K562 (cell line): ENCODE data around the gene SPIN1. TPM values are rescaled to one million over a fixed set of nuclear protein-coding genes. Genes with fewer than 3 reads are reported as not detected.

Experiments used
- ATAC-seq: fragments of 200-7000 bp; cut with Tn5 transposase; 3 replicates; pipeline ENCODE4 v1.9.1; 2020; ENCODE audit warnings: moderate library complexity
- BruUV-seq: library from RNA; stranded (reverse); fragments of 400-500 nt; replicated peaks from 2 replicates; lab custom pipeline; 2021; lab: Mats Ljungman, UMichigan
- CTCF ChIA-PET: fragments of 300-600 bp; formaldehyde crosslinking; extraction: SDS; loops from one replicate; lab custom pipeline; 2021; ENCODE audit warnings: low intra/inter-chr PET ratio; lab: Yijun Ruan, JAX
- POLR2A ChIA-PET: fragments of 300-600, 350-650 bp; sonication (Branson Sonifier 250); formaldehyde crosslinking; extraction: SDS; loops from one replicate; lab custom pipeline; 2021; ENCODE audit warnings: antibody characterized with exemption, inconsistent platforms; lab: Yijun Ruan, JAX
- DNase-seq, 4 experiments: peaks; one replicate each; pipeline versions ENCODE4 v3.0.0 to v3.0.0-alpha.2; 2011 to 2018; ENCODE audit warnings: low spot score in 3 of 4, mixed read lengths in 3 of 4; ENCODE audit errors: extremely low read depth in 1 of 4
- FAIRE-seq: peaks from 2 replicates; lab custom pipeline; 2011; peaks lifted over from hg19 to GRCh38; lab: Jason Lieb, UNC
- H2AFZ ChIP-seq: 2 replicates; pipeline ENCODE4 v1.6.0; 2011; ENCODE audit warnings: low read depth, low read length, control low read depth, inconsistent platforms
- H3K27ac ChIP-seq: fragments of 200-600 bp; 3 replicates; pipeline ENCODE4 v1.8.0; 2011; ENCODE audit warnings: low read depth, mild to moderate bottlenecking, control low read depth, inconsistent platforms, low read length, moderate library complexity, mixed read lengths; ENCODE audit errors: extremely low read depth
- H3K27me3 ChIP-seq, 2 experiments: fragments of 300-600 bp in 1 of 2; 2 replicates in 1 of 2; 3 replicates in 1 of 2; pipeline versions ENCODE4 v1.6.0 to v1.8.0; 2011; ENCODE audit warnings: inconsistent platforms in 2 of 2, low read length in 2 of 2, mild to moderate bottlenecking in 1 of 2, mixed read lengths in 1 of 2, moderate library complexity in 1 of 2; ENCODE audit not compliant: control insufficient read depth in 2 of 2, insufficient read depth in 2 of 2
- H3K36me3 ChIP-seq: fragments of 300-600 bp; 3 replicates; pipeline ENCODE4 v1.8.0; 2011; ENCODE audit warnings: mild to moderate bottlenecking, low read length, inconsistent platforms; ENCODE audit not compliant: control insufficient read depth, insufficient read depth
- H3K4me1 ChIP-seq, 2 experiments: fragments of 200-600 bp in 1 of 2; replicated peaks in 1 of 2; 2 replicates in 1 of 2; 3 replicates in 1 of 2; pipeline versions ENCODE4 v1.5.1 to v1.8.0; 2011; ENCODE audit warnings: inconsistent platforms in 2 of 2, low read length in 2 of 2, mild to moderate bottlenecking in 1 of 2, mixed read lengths in 1 of 2, moderate library complexity in 1 of 2; ENCODE audit not compliant: control insufficient read depth in 2 of 2, insufficient read depth in 2 of 2
- H3K4me2 ChIP-seq: 2 replicates; pipeline ENCODE4 v1.6.1; 2011; ENCODE audit warnings: low read length, control low read depth, inconsistent platforms, mixed read lengths; ENCODE audit not compliant: insufficient read depth
- H3K4me3 ChIP-seq: fragments of 200-600 bp; sonication (generic), shearing (Covaris generic); 2 replicates; pipeline ENCODE4 v1.5.1; 2016; ENCODE audit warnings: control low read depth, inconsistent platforms
- H3K79me2 ChIP-seq: fragments of 200-600 bp; 3 replicates; pipeline ENCODE4 v1.8.0; 2011; ENCODE audit warnings: low read length, inconsistent platforms; ENCODE audit not compliant: control insufficient read depth, insufficient read depth
- H3K9ac ChIP-seq, 2 experiments: 2 replicates each; pipeline versions ENCODE4 v1.6.0 to v1.6.1; 2011; ENCODE audit warnings: low read depth in 2 of 2, low read length in 2 of 2, control low read depth in 1 of 2, inconsistent platforms in 1 of 2, mild to moderate bottlenecking in 1 of 2, mixed read lengths in 1 of 2; ENCODE audit not compliant: insufficient read depth in 1 of 2
- H3K9me1 ChIP-seq: one replicate; pipeline ENCODE4 v1.6.0; 2011; ENCODE audit warnings: inconsistent platforms, mild to moderate bottlenecking, low read length, moderate library complexity; ENCODE audit not compliant: control insufficient read depth, insufficient read depth
- H3K9me3 ChIP-seq: replicated peaks from 2 replicates; pipeline ENCODE4 v1.5.1; 2011; ENCODE audit warnings: low read depth, low read length, inconsistent platforms; ENCODE audit not compliant: control insufficient read depth, insufficient read depth
- H4K20me1 ChIP-seq: replicated peaks from 2 replicates; pipeline ENCODE4 v1.6.1; 2011; ENCODE audit warnings: low read length, inconsistent platforms, mixed read lengths; ENCODE audit not compliant: control insufficient read depth, insufficient read depth
- BRD9 ChIP-seq: fragments of 450-650 bp; IDR thresholded peaks from 2 replicates; pipeline ENCODE4 v1.6.1; 2018; ENCODE audit warnings: low read depth; ENCODE audit not compliant: partially characterized antibody
- FOS ChIP-seq: IDR thresholded peaks from 3 replicates; pipeline ENCODE4 v1.6.1; 2011; ENCODE audit not compliant: insufficient read length; ENCODE audit errors: extremely low read depth
- JUND ChIP-seq, 2 experiments: IDR thresholded peaks; 2 replicates in 1 of 2; 3 replicates in 1 of 2; pipeline ENCODE4 v1.6.1; 2011; ENCODE audit warnings: borderline replicate concordance in 2 of 2, low read depth in 2 of 2, low read length in 2 of 2, improper control_type of control experiment in 1 of 2, missing biosample characterization in 1 of 2, missing genetic modification characterization in 1 of 2, missing genetic modification reagents in 1 of 2
- MEF2A ChIP-seq: IDR thresholded peaks from 2 replicates; pipeline ENCODE4 v1.6.1; 2011; ENCODE audit warnings: low read depth, mild to moderate bottlenecking, low read length, moderate library complexity; ENCODE audit not compliant: control insufficient read depth
- MYC ChIP-seq, 2 experiments: fragments of 250-450 bp in 1 of 2; sonication (Bioruptor Pico) in 1 of 2; IDR thresholded peaks; 2 replicates each; pipeline versions ENCODE4 v1.5.1 to v1.6.1; 2012 to 2021; ENCODE audit warnings: low read depth in 2 of 2, borderline replicate concordance in 1 of 2, improper control_type of control experiment in 1 of 2, low read length in 1 of 2, mild to moderate bottlenecking in 1 of 2, moderate library complexity in 1 of 2
- PCBP1 ChIP-seq: fragments of 200-400 bp; formaldehyde crosslinking; IDR thresholded peaks from 2 replicates; pipeline ENCODE4 v1.6.1; 2018; ENCODE audit warnings: mild to moderate bottlenecking, low read depth, low read length; ENCODE audit not compliant: poor library complexity, severe bottlenecking
- PRPF4 ChIP-seq: fragments of 200-400 bp; formaldehyde crosslinking; IDR thresholded peaks from one replicate; pipeline ENCODE4 v1.6.1; 2017; ENCODE audit warnings: low read length, low read depth, mild to moderate bottlenecking; ENCODE audit not compliant: insufficient read depth, poor library complexity, severe bottlenecking
- RUNX1 ChIP-seq: sonication (generic); IDR thresholded peaks from 2 replicates; pipeline ENCODE4 v1.6.1; 2016; ENCODE audit warnings: antibody characterized with exemption, low read depth
- ZFPM2 ChIP-seq: fragments of 250-450 bp; sonication (Bioruptor Pico); IDR thresholded peaks from 2 replicates; pipeline ENCODE4 v1.5.1; 2022; ENCODE audit warnings: mild to moderate bottlenecking
- ZKSCAN1 ChIP-seq: fragments of 150-350 bp; IDR thresholded peaks from 2 replicates; pipeline ENCODE4 v1.6.1; 2016; ENCODE audit warnings: low read depth, low read length
- ZNF217 ChIP-seq: sonication (generic); formaldehyde crosslinking; IDR thresholded peaks from 2 replicates; pipeline ENCODE4 v1.8.0; 2022; ENCODE audit warnings: mild to moderate bottlenecking, missing genetic modification reagents
- ZNF316 ChIP-seq: fragments of 450-650 bp; IDR thresholded peaks from 2 replicates; pipeline ENCODE4 v1.6.1; 2016
- ZNF449 ChIP-seq: fragments of 250-450 bp; sonication (Bioruptor Pico); IDR thresholded peaks from 2 replicates; pipeline ENCODE4 v1.8.0; 2022; ENCODE audit warnings: moderate library complexity, mild to moderate bottlenecking, inconsistent platforms
- ZSCAN29 ChIP-seq: fragments of 450-650 bp; IDR thresholded peaks from 2 replicates; pipeline ENCODE4 v1.6.1; 2017
- WGBS: fragments of 100-300 bp; shearing (Covaris generic); methylation state at CpG from one replicate; pipeline ENCODE4 v1.1.6; 2016; ENCODE audit warnings: low coverage, mixed read lengths; ENCODE audit not compliant: insufficient coverage; ENCODE audit errors: missing lambda C conversion rate; 5-methylcytosine and 5-hydroxymethylcytosine counted together
- in situ Hi-C: fragments of 300-500 bp; cut with MboI; formaldehyde crosslinking; loops from 4 replicates; pipeline ENCODE4 v1.15.0; 2018; ENCODE audit warnings: inconsistent platforms, mixed read lengths
- intact Hi-C: fragments of 100-400 bp; cut with micrococcal nuclease; formaldehyde crosslinking; loops from 2 replicates; pipeline ENCODE4 v1.14.2; 2022
- polyA plus RNA-seq, 8 experiments: library from polyadenylated mRNA; depleted of rRNA in 4 of 8; stranded (reverse) in 5 of 8; unstranded in 3 of 8; fragments of >200 nt; fragmentation: Nextera tagmentation in 2 of 8; fragmentation: Illumina TruSeq in 1 of 8; extraction: Ambion mirVana in 2 of 8; extraction: Trizol in 1 of 8; gene quantifications; 2 replicates each; pipeline versions ENCODE4 v1.2.1 to v1.2.3, GENCODE V29; 2011 to 2014; ENCODE audit warnings: inconsistent platforms in 1 of 8, missing spikeins in 1 of 8
- total RNA-seq, 7 experiments: library from RNA; depleted of rRNA in 6 of 7; stranded (reverse); fragments of >200 nt in 6 of 7; fragmentation: Illumina TruSeq in 2 of 7; extraction: Trizol in 2 of 7; gene quantifications; 2 replicates each; pipeline versions ENCODE4 v1.2.1 to v1.2.3, GENCODE V29; 2011 to 2021; ENCODE audit warnings: low replicate concordance in 1 of 7
- TF ChIP-seq, protein P1 (sequence below): fragments of 450-650 bp; IDR thresholded peaks from 2 replicates; pipeline ENCODE4 v1.6.1; 2017; ENCODE audit warnings: mild to moderate bottlenecking, moderate library complexity
- TF ChIP-seq, protein P2 (sequence below): IDR thresholded peaks from 3 replicates; pipeline ENCODE4 v1.6.1; 2011; ENCODE audit warnings: borderline replicate concordance, mild to moderate bottlenecking; ENCODE audit not compliant: insufficient read length, insufficient read depth

Gene SPIN1
- total and polyA plus RNA-seq, 9 of the 15 experiments (the other 6 are each of a cell fraction or from before 2014, with no cell fraction given): 7.4 to 25.7 (median 15.6) TPM

DNA sequence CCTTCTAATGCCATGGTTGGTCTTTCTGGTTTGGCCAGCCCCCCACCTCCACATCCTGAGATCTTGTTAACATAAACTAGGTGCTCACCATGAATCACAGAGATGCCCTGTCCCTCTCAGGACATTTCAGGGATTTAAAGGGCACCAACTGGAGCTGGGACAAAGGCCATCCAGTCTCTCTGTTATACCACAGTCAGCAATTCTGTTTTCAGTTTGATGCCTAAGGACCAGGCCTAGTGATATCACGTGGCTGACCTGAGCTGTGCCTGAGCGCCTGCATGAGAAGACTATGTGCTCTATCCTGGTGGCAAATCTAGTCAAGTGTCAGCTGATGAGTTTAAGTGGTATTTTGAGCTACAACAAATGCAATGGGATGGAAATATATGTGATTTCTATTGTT, 26.1 kb downstream of the SPIN1 start:
- no TSS peak for BruUV-seq
- ChIA-PET POLR2A (interaction anchor here (0.7 kb wide), 1 partner anchor 338 kb away, joined by 3 read pairs; no protein-coding TSS in a partner anchor), CTCF (no interaction called here)
- Histone ChIP-seq H3K4me3 (no peak overlapping the region), H3K27ac (no peak overlapping the region), H3K9me1 (no peaks in the 10 kb centered on the region), H3K9me3 (peaks cover 3% of the 10 kb centered on the region), H3K9ac (no peak overlapping the region), H3K36me3 (no peaks in the 10 kb centered on the region), H3K27me3 (no peaks in the 10 kb centered on the region), H2AFZ (no peak overlapping the region), H3K4me2 (no peak overlapping the region), H4K20me1 (no peaks in the 10 kb centered on the region), H3K79me2 (peaks cover 3% of the 10 kb centered on the region; the same call in 2 of the 3 replicates), H3K4me1 (no peaks in the 10 kb centered on the region)
- intact Hi-C loops (no loop called here), in situ Hi-C loops (no loop called here)
- FAIRE-seq: no peak
- WGBS: 88% methylated on average over 2 of the region's 2 CpGs
- no peak for DNase-seq
- ATAC-seq: no peak
- TF ChIP-seq BRD9 (no peak), FOS (no peak), RUNX1 (no peak), JUND (IDR thresholded peaks at IDR 0.05; ENCODE audit: borderline replicate concordance, low read depth, low read length) (no peak), JUND (tag; IDR thresholded peaks at IDR 0.05; ENCODE audit: borderline replicate concordance, low read depth, low read length) (no peak), MEF2A (no peak), ZNF316 (no peak), PRPF4 (no peak), ZFPM2 (no peak), ZSCAN29 (no peak), ZNF217 (no peak), MYC (IDR thresholded peaks at IDR 0.05; ENCODE audit: low read depth, low read length) (no peak), MYC (CRISPR knock-in tag; IDR thresholded peaks at IDR 0.05; ENCODE audit: borderline replicate concordance, low read depth) (no peak), PCBP1 (no peak), ZNF449 (CRISPR knock-in tag) (no peak), ZKSCAN1 (no peak)
- TF ChIP-seq, protein P1, sequence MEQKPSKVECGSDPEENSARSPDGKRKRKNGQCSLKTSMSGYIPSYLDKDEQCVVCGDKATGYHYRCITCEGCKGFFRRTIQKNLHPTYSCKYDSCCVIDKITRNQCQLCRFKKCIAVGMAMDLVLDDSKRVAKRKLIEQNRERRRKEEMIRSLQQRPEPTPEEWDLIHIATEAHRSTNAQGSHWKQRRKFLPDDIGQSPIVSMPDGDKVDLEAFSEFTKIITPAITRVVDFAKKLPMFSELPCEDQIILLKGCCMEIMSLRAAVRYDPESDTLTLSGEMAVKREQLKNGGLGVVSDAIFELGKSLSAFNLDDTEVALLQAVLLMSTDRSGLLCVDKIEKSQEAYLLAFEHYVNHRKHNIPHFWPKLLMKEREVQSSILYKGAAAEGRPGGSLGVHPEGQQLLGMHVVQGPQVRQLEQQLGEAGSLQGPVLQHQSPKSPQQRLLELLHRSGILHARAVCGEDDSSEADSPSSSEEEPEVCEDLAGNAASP: no peak
- TF ChIP-seq, protein P2, sequence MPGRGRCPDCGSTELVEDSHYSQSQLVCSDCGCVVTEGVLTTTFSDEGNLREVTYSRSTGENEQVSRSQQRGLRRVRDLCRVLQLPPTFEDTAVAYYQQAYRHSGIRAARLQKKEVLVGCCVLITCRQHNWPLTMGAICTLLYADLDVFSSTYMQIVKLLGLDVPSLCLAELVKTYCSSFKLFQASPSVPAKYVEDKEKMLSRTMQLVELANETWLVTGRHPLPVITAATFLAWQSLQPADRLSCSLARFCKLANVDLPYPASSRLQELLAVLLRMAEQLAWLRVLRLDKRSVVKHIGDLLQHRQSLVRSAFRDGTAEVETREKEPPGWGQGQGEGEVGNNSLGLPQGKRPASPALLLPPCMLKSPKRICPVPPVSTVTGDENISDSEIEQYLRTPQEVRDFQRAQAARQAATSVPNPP: no peak
